NCI-H774 (cell line): ENCODE measurements around the gene DPH2.
A peak's percentile ranks its signal among the peaks of the same experiment; 100 is the strongest.

Source experiments
- DNase-seq: peaks from one replicate; lab custom pipeline; 2025; lab: John Stamatoyannopoulos, UW

The DPH2 gene

DNA sequence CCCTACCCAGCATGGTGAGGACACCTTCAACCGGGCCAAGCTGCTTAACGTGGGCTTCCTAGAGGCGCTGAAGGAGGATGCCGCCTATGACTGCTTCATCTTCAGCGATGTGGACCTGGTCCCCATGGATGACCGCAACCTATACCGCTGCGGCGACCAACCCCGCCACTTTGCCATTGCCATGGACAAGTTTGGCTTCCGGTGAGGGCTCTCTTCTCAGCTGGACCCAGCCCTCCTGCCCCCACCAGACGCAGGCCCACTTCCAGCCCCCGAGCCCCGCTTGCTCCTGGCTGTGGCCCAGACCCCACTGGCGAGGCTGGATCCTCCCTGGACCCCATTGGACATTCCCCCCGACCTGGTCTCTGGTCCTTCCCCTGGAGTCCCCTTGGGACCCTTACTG, 15.0 kb downstream of the DPH2 start:
- DNase-seq, result no peak

- no peak for DNase-seq
These were observed 16.3 kb downstream of the DPH2 start for GRCh38 chr1:43985984-43986595.

DNA sequence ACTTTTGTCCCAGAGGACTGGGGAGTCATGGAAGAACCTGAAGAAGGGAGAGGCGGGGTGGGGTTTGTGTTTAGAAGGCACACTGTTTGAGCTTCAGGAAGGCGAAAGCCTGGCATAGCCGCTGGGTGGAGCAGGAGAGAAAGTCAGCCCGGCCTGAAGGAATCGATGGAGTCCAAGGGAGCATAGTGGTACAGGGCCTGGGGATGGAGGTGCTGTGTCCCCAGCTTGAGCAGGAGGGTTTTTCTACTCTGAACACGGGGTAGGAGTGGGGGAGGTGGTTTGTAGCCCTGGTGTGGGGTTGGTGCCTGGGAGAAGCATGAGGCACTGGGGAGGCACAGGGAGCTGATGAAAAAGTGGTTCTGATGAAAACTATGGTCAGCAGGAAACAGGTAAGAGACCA, 16.9 kb downstream of the DPH2 start:
- DNase-seq, result no peak

DNA sequence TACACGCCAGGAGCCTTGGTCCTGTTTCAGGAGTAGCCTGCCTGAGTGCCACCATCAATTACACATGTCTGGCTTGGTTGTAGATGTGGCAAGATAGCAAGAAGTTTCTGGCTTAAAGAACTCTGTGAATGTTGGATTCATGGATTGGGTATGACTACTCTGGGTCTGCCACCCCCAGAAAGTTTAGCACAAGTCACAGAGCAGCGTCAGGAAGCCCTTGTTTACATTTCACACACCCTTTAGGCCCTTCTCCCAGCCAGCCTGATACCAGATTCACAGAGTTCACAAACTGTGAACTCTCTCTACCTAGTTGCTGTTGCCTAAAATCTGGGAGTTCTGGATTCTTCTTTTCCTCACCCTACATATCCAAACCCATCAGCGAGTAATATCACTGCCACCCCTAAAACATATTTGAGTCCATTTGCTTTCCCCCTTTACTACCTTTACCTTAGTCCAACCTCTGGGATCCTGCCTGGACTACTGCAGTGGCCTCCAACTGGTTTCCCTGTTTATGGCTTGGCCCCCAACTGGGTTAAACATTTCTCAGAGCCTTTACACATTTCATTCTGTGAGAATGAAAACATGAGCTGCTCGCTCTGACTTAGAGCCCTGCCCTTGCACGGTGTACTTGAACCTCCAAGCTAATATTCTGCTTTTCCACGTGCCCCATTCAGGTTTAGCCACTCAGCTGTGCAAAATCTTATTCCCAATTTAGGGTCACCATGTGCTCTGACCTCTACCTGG, 17.5 kb downstream of the DPH2 start:
- DNase-seq, result no peak

DNA sequence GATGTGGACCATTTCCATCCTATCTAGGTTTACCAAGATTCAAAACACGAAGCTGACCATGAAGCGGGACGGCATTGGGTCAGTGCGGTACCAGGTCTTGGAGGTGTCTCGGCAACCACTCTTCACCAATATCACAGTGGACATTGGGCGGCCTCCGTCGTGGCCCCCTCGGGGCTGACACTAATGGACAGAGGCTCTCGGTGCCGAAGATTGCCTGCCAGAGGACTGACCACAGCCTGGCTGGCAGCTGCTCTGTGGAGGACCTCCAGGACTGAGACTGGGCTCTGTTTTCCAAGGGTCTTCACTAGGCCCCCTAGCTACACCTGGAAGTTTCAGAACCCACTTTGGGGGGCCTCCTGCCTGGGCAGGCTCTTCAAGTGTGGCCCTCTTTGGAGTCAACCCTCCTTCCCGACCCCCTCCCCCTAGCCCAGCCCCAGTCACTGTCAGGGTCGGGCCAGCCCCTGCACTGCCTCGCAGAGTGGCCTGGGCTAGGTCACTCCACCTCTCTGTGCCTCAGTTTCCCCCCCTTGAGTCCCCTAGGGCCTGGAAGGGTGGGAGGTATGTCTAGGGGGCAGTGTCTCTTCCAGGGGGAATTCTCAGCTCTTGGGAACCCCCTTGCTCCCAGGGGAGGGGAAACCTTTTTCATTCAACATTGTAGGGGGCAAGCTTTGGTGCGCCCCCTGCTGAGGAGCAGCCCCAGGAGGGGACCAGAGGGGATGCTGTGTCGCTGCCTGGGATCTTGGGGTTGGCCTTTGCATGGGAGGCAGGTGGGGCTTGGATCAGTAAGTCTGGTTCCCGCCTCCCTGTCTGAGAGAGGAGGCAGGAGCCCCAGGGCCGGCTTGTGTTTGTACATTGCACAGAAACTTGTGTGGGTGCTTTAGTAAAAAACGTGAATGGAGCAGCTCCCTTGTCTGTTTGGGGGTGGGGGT, 20.7 kb downstream of the DPH2 start:
- DNase-seq, result no peak

DNA sequence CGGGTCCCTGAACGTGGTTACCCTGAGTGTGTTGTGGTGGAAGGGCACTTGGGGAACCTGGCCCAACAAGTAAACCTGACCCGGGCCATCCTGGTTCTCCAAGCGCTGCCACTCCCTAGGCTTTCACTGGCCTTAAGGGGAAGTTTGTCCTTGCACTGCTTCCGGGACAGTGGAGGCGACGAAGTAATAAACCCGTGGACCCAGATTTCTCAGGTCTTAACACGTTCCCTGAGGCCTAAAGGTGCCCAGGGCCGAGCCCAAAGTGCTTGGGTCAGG, 21.3 kb downstream of the DPH2 start:
- no peak for DNase-seq

DNA sequence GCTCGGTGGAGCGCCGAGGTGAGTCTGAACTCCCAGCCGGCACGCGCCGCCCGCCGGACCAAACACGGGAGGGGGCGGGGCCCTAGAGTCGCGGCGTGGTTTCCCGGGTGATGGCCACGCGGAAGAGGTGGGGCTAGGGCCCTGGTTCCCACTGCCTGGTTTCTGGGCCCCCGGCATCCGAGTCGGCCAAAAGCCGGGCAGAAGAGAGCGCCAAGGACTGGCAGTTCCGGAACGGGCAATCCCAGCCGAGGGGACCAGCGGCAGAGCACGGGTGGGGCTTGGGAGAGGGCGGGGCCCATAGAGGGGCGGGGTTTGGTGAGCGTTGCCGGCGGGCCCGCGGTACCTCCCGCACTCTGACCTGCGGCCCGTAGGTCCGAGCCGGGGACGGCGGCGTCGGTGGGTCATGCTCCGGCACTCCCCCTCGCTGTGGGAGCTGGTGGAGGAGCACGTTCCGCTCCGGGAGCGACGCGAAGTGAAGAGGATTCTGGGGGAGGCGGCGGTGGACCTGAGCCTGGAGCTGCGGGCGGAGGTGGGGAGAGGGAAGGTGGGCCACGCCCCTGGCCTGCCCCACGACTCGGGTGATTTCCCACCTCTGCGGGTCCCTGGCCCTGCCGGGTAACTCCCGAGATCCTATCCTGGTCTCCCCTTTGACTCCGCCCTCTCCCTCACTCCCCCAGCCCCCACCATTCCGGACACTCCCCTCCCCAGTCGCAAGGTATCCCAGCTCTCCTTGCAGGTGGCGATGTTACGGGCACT, 21.8 kb downstream of the DPH2 start, which contains the start of gene CCDC24:
Gene CCDC24 (plus strand): TSS at position 124 of the 756 bp plus-strand sequence. CDS start 280 bp downstream, at position 404.
- DNase-seq, result peak; percentile 92

- DNase-seq, result no peak
These were observed 22.6 kb downstream of the DPH2 start for GRCh38 chr1:43992232-43992995.

- no peak for DNase-seq
These were observed 23.6 kb downstream of the DPH2 start for GRCh38 chr1:43993206-43993914.

DNA sequence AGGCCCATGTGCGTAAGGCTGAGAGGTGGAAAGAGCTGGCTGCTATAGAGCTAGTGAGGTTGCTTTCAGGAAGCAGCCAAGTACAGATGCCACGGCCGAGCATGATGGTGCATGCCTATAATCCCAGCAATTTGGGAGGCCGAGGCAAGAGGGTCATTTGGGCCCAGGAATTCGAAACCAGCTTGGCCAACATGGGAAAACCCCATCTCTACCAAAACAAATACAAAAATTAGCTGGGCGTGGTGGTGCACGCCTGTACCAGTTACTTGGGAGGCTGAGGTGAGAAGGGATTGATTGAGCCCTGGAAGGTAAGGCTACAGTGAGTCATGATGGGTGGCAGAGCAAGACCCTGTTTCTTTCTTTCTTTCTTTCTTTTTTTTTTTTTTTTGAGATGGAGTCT, 24.3 kb downstream of the DPH2 start:
- no peak for DNase-seq

DNA sequence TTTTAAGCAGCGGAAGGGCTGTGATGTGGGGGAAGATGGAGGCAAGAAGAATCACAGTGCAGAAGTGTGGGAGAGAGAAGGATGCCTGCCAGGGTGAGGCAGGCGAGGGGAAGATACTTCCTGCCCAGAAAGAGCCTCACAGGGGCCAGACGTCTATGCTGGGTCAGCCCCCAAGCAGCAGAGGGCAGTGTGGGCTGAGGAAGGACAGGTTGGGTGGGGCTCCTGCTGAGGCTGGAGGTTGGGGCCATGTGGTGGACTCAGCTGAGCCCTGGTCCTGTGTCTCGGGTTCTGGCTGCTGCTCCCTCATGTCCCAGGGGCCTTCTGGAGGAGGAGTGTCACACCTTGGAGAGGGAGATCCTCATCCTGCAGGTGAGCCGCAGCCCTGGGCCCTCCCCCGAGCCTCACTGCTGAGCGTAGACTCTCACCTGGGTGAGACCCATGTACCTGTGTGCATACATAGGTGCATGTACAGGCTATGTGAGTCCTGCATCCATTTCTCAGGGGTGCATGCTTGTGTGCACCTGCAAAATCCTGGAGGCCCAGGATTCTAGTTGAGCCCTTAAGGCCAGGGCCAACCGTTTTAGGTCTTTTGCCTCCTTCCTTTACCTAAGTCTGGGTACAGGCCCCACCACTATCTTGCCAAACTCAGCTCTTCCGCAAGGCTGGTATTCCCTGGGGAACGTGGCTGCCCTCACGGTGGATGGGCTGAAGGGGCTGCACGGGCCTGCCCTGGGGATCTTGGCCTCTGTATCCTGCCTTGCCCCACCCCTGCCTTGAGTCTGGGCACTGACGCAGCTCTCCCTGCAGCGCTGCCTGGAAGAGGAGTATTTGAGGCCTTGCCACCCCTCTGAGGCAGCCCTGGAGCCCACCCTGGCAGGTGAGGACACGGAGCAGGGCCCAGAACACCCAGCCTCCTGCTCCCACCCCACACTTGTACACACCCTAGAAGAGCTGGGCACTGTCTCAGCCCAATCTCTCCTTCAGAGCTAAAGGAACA, 25.3 kb downstream of the DPH2 start:
- DNase-seq, result no peak

DNA sequence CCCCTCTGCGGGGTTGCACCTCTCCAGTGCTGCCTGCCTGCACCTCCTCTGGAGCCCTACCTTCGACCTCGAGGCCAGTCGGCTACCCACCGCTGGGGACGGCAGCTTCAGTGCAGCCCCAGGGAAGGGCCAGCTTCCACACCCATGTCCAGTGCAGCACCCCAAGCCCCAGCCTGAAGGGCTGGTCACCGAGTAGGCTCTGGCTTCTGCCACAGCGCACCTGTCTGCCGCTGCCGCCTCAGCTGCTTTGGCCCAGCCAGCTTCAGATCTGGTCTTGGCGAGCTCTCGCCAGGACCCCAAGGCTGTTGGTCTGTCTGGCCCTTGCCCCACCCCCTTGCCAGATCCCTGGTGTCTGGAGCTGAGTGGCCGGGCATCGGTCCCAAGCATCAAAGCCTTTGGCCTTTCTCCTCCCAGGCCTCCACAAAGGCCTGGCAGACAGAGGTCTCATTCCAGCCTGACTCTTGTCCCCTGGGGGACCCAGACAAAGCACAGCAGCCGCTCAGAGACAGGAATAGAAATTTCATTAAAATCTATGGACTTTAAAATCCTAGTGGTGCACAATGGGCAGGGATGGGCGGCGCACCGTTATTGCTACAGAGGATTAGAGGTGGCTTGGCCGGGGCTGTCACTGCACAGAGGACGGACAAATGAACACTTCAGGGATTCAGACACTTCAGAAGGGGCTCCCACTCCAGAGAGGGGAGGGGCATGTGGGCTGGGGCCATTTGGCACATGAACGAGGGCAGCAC, 26.3 kb downstream of the DPH2 start:
- no peak for DNase-seq

GRCh38 chr1:43996733-43997115, 26.9 kb downstream of the DPH2 start:
- DNase-seq, result no peak

DNA sequence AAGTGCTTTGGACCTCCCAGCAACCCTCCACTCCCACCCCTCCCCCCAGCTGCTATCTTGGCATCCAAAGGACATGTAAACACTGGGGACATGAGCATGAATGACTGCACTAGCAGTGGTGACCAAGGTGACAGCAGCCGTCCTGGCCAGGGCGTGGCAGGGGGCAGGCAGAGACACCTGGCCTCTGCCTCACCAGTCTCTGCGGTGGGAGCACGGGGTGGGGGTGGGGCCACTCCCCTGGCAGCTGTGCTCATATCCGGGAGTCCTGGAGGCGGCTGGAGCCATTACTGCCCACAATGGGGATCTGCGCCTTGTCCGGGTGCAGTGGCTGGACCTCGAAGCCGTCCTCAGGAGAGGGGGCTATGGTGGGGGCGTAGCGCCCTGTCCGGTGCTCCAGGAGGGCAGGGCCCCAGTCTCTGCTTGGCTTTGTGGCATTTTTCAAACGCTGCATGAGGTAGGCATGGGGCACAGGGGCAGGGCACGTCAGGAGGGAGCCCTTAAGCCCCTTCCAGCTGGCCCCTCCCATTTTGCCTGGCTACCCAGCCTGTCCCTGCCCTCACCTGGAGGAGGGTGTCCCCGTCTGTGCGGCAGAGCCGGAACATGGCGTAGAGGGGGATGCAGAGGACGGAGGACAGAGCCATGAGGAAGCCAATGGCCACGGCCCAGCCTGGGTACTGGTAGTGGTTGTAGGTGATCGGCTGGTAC, 27.6 kb downstream of the DPH2 start:
- peak; percentile 96 for DNase-seq

DNA sequence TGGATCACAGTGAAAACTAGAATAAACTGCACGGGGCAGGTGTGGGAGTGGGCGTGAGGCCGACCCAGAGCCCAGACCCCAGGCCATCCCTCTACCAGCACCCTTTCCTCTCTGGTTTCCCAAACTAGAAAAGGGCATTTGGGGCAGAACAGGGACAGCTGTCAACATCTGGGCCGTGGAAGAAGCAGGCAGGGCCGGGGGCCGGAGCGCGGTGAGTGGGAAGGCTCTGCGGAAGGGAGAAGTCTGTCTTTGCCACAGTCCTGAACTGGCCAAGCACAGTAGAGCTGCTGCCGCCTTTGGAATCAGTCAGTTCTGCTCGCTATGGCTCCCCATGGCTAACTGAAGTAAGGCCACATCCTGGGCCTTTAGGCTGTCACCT, 28.2 kb downstream of the DPH2 start:
- peak; percentile 13 for DNase-seq

GRCh38 chr1:43999455-43999854, 29.6 kb downstream of the DPH2 start:
- DNase-seq, result no peak

DNA sequence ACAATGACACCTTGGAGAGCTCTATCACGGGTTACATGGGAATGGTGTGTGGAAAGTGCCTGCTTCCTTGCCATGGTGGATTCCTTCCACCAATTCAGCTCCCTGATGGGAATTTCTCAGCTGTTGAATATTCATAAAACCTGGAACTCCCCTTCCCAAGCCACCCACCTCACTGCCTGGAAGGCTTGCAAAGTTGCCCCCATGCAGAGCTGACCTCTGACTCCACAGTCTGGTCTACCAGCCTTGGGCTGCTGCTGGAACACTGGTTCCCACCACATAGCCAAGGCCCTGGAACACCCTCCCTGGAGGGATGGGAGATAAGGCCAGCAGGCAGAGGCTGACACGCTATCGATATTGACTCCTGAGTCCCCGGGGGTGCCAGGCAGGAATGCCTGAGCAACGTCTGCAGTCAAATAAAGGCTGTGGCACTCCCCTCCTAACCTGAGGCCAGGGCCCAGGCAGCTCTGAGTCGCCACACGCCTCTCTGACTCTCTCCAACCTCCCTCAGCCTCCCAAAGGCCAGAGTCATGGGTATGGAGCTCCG, 30.4 kb downstream of the DPH2 start:
- DNase-seq, result no peak

DNA sequence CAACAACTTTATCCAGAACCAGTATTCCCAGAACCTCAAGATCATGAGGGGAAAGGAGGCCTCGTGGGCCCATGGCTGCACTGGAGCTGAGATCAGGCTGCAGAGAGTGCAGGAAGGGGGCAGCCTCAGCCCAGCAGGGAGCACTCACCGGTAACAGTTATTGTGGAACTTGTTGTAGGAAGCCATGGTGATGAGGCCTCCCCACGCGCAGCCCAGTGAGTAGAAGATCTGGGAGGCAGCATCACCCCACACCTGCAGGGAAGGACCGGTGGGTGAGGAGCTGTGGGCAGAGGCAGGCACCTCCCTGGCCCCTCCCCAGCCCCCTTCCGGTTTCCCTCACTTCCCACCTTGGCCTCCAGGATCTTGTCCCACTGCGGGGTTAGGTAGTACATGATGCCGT, 32.4 kb downstream of the DPH2 start:
- DNase-seq, result no peak
